Fibroblast of the conjunctiva (primary cell): ENCODE results near the gene LRP5.
A peak's percentile ranks its signal among the peaks of the same experiment; 100 is the strongest.

Source experiments
- DNase-seq: peaks from one replicate; pipeline ENCODE4 v3.0.0-alpha.2; 2010; ENCODE audit warnings: low read depth

Gene LRP5

DNA sequence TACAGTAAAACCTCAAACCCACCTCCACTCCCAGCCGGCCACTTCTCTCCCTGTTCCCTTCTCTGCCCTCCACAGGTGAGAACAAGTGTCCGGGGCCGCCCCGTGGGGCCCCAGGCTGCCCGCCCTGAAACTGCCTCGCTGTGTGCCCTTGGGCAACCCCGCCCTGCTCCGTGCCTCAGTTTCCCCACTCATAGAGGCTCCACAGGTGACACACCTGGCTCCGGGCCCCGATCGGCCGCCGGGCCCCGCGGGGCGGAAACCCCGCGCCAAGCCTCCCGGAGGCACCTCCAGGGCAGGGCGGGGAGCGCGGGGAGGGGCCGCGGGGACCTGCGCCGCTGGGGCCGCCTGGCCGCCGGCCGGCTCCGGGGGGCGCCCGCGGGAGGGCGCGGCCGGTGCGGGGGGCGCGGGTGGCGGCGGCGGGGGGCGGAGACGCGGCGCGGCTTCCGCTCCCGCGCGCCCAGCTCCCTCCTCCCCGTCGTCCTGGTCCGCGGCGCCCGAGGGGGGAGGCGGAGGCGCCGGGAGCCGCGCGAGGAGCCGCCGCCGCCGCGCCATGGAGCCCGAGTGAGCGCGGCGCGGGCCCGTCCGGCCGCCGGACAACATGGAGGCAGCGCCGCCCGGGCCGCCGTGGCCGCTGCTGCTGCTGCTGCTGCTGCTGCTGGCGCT is at the start of gene LRP5:
TSS of gene LRP5 (plus strand) at position 475 of the 663 bp plus-strand sequence. CDS start at position 599, 124 bp downstream.
- DNase-seq, result no peak

DNA sequence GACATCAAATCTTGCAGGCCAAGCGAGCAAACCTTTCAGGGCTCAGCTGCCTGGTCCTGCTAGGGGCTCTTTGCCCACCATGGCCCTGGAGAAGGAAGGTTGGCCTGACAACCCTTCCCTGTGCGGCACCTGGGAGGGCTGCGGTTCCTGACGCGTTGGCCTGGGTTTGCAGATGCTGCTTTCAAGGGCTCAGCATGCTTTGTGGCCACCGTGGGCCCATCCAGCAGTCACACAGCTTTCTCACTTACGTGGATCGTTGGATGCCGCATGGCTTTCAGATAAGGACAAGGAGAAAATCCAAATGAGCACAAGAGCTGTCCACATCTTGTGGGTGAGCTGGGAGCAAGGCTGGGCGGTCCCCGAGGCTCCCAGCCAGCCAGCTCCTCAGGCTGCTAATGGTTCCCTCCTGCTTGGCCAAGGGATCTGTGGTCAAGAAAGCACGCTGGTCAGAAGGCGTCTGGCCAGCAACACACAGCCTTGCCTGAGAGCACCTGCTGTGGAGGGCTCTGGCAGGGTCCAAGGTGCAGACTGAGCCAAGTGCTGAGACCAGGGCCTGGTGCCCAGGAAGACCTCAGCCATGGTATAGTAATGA is 48.9 kb upstream of the LRP5 start:
- DNase-seq, result no peak

DNA sequence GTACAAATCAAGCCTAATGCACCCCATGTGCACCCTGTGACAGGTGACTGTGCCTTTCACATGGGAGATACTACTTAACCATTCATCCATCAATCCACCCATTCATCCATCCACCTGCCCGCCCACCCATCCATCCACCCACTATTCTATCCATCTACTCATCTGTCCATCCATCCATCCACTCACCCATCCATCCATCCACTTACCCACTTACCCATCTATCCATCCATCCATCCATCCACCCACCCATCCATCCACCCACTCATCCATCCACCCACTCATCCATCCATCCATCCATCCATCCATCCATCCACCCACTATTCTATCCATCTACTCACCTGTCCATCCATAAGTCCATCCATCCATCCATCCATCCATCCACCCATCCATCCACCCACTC is 48.1 kb upstream of the LRP5 start:
- no peak for DNase-seq

DNA sequence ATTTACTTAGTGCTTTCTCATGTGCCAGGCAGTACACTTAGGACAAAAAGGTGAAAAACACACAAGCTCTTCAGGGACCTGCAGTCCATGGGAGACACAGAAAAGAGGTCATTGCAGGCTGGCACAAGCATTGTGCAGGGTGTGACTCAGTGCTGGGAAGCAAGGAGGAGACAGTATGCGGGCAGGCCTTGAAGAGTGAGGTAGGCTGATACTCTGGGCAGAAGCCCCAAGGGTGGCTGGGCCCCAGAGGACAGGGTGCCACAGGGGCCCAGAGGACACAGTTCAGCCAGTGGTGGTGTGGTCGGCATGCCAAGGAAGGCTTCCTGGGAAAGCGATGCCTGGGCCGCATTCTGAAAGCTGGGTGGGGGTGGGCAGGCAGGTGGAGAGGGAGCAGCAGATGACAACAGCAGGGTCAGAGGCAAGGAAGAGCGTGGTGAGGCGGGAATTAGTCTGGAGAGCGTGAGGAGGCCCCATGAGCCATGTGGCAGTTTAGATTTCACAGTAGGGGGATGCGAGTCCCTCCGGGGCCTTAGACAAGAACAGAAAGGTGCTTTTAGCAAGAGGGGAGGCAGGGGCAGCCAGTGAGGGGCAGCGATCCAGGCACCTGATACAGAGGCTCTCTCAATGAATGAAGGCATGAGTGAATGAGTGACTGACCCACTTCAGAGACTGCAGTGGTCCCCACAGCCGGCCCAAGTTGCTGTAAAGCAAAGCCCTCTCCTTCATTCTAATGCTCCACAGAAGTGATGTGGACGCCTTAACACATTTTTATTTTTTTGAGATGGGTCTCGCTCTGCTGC is 47.5 kb upstream of the LRP5 start:
- DNase-seq, result no peak

DNA sequence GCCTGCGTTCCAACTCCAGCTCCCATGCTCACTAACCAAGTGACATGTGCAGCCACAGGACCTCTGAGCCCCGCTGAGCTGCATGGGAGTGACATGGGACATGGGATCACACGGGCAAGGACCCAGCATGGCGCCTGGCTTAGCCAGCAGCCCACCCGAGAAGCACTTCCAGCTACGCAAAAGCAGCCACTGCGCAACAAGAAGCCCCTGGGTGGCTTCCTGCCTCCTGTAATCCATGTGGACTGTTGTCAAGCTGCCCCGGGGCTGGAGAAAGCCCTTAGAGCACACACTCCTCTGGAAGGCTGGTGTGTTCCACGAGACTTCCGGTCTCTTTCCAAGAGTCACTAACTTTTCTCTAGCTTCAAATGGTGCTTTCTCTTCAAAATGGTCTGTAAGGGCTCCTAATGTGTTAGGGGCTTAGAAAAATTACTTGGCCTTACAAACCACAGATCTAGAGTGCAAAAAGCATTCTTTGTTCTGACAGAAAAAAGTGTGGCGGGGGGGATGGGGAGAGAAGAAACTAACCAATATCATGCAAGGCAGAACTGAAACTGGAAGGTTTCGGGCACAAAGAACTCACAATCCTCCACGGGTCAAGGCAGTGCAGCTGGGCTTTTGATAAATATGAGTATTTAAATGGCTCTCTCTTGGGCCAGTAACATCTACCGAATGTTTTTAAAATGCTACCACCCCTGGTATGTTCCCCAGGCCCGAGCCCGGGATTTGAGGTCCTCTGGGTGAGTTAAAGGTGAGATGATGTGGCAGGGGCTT is 46.1 kb upstream of the LRP5 start:
- no peak for DNase-seq

DNA sequence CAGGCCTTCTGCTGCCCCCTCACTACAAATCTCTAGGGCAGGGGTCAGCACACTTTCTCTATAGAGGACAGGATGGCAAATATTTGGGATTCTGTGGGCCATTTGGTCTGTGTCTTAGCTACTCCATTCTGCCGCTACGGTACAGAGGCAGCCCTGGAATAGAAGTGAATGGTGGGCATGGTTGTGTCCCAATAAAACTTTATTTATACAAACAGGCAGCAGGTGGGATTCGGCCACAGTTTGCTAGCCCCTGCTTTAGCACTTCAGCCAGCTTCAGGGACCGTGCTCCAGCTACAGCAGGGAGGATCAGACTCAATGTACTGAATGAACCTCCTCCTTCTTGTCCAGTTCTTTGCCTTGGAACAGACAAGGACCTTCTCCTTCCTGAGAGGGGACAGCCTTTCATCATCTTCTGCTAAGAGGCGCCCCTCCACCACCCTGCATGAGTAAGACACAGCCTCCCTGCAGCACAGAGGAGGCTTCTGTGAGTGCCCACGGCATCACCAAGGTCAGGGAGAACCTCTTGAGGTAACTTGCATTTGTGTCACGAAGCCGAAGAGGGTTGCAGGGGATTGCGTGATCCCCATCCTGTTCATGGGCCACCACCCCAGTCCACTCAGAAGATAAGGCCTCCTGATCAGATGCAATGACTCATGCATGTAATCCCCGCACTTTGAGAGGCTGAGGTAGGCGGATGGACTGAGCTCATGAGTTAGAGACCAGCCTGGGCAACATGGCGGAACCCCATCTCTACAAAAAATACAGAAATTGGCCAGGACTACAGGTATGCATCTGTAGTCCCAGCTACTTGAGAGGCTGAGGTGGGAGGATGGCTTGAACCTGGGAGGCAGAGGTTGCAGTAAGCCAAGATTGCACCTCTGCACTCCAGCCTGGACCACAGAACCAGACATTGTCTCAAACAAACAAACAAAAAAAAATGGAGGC is 45.2 kb upstream of the LRP5 start:
- no peak for DNase-seq

DNA sequence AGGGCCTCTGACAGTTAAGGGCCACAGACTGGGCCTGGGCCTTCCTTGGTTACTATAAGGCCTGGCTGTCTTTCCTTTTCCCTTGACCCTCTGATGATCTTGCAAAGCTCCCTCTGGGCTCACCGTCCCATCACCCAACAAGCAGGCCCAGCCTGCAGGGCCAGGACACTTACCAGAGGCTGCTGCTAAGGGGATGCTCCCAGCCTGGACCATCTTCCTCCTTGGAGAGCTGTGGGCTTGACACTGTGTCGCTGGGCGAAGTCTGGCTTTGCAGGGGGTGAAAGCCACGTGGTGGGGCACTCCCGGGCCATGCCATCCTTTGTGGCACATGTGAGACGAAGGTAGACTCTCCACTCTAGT is 44.5 kb upstream of the LRP5 start:
- DNase-seq, result no peak

DNA sequence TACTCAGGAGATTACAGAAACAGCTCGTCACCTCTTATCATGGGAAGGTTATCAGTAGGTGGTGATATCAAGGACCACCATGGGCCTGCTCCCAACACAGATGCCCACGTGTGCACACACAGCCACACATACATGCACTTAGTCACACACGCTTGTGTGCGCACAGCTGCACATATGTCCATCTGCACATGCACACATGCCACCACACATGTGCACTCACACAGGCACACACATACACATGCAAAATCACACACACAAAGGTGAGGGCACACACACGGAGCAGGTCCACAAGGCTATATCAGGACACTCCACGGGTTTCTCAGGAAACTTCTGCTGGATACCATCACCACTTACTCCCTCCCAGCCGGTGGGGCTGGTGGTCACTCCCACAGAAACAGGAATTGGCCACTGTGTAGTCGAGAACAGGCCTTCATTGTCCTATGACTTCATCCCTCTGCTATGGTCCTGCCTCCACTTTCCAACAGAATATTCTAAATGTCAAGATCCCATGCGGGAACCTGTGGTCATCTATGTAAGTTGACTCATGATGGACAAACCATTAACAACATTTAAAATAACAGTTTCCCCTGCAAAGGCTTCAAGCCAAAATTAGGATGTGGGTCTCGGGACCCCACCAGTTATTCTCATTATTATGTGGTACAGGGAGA is 42.8 kb upstream of the LRP5 start:
- DNase-seq, result no peak

DNA sequence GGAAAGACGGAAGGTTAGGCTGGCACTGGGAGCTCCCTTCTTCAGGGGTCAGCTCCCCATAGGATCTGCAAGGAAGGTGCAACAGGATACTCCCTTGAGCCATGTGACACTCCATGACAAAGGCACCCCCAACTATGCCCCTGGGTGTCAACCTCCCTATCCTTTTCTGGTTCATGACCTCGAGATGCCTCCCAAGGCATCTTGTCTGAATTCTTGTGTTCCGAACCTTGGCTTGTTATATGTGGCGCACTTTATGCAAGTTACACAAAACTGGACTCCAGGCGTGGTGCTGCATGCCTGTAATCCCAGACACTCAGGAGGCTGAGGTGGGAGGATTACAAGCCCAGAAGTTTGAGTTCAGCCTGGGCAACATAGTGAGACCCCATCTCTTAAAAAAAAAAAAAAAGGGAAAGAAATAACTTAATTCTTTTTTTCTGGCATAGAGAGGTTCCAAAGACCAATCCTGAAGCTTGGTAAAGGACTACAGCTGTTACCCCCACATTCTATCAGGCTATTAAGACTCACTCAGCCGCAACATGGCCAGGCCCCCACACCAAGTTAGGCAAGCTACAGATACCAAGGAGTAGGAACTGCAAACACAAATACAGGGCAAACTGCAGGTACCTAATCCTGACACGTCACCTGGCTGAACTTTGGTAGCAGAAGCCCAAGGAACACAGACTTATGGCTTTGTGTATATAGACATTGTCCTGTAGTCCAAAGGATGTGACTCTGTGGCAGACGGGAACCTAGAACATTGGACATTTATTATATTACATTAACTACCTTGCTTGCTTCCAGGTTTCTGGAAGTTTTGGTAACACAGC is 42.0 kb upstream of the LRP5 start:
- no peak for DNase-seq

DNA sequence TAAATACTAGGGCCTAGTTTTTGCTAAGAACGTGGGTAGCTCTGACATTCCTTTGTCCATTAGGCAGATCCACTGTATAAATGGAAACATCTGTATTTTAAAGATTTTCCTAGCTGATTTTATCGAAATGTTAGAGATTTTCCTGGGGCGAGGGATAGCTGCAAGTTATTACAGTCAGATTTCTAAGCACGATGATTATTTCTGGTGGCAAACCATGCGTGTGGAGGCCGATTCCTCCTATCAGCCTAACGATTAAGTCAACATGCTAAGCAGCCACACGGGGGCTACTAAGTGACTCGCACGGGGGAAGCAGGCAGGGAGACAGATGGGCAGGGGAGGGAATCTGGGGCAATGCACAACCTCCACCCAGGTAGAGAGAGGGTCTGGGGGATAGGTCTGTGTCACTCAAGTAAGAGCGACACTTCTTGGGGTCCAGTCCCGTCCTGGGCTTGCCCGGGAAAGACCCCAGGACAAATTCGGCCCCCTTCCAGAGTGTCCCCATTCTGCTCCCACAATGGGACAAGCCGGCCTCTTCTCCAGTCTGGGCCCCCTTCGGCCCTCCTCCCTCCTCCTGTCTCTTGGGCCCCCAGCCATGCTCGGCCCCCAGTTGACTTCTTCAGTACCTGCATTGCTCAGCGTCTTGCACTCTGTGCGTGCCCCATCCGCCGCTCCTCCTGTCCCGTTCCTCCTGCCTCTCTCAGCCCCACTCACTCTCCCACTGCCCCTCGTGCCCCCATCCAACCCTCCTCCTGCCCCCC is 41.2 kb upstream of the LRP5 start:
- peak; percentile 59 for DNase-seq

DNA sequence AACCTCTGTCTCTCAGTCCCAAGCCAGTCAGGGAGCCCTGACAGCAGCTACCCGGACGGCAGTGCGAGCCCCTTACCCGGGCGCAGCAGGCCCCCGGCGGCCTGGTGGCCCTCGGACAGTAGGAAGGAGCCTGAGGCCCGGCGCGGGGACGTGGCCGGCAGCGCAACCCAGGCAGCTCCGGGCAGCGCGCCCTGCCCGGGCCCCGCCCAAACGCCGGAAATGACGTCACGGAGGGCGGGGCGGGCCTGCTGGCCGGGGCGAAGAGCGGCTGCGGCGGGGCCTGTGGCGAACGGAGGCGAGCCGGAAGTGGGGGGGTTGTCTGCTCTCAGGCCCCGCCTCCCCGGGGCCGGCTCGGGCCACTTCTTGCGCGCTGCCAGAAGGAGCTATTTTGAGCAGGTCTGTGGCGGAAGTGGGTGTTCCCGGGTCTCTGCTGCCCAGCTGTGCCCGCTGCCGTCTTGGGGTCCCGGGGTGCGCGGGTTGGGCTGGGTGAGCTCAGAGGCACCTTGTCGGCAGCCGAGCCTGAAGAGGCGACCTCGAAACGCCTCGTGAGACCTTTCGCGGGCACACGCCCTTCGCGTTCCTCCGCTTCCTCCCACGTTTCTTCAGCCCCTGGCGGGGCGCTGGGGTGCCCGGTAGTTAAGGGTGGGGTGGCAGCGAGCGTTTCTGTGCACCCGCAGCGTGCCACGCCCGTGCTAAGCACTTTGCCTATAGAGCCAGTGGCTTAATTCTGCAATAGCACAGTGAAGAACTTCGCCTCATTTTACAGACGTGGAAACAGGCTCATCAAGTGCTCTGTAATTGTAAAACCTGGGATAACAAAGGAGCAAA is 40.4 kb upstream of the LRP5 start, which contains the start of gene C11orf24:
TSS of gene C11orf24 (minus strand) at position 193 of the 828 bp plus-strand sequence. CDS start 8,206 bp downstream, outside the sequence.
- peak; percentile 84 for DNase-seq

DNA sequence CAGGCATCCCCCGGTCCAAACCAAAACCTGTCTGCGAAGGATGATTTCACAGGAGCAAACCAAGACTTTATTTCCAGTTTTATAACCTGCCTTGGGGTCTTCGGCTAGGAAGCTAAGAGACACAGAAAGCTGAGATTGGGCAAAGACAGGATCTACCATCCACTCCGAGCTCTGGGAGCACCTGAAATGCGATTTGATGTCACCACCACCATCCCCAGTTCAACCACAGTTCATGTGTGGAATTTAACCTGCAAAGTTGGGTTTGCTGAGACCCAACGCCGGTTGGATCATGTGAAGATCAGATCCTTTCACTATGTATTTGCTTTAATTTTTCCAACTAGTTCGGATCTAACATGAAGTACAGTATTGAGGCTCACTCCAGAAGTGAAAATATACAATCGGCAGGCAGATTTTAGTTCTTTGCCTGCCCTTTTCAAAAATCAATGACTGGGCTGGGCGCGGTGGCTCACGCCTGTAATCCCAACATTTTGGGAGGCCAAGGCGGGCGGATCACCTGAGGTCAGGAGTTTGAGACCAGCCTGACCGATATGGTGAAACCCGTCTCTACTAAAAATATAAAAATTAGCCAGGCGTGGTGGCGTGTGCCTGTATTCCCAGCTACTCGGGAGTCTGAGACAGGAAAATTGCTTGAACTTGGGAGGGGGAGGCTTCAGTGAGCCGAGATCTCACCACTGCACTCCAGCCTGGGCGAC is 39.2 kb upstream of the LRP5 start:
- DNase-seq, result no peak

DNA sequence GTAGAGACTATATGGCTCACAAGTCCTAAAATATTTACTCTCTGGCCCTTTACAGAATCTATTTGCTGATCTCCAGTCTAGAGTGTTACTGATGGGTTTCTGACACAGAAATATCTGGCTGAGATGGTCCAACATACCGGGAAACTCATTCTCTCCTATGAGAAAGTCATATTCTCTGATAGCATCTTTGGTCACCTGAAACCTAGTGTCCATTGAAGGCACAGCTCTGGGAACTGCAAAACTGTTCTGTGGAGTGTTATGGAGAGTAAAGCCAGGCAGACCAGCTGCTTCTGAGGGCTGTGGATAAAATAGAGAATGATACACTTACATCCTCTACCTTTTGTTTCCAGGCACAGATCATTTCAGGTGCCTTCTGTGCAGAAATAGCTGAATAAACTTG is 38.1 kb upstream of the LRP5 start:
- DNase-seq, result no peak

DNA sequence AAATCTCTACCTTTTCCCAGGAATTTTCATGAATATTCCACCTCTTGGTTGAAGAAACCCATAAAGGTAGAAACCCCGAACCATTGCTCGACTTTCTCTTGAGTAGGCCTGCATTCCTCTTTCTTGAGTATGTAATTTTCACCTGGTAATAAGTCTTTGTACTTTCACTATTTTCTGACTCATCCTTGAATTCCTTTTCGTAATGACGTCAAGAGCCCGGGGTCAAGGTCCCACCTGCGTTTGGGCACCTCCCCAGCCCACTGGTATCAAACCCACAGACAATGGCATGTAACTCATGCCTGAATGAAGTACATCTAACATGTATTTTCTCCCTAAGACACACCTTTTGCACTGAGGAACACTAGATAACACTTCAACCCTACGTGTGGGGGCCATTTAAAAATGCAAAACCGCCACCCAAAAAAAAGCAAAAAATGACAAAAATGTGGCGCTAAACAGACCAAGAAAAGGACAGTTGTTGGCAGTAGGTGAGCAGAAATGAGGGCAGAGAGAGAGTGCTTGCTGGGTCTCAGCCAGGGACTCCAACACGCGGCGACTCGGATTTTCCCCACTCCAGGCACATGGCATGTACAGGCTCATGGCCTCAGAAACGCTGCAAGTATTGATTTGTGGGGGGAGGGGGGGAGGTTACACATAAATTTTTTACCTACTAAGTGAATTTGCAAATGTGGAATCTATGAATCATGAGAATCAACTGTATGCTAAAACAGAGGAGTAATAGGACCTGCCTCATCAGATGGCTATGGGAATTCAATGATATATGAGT is 36.5 kb upstream of the LRP5 start:
- no peak for DNase-seq

DNA sequence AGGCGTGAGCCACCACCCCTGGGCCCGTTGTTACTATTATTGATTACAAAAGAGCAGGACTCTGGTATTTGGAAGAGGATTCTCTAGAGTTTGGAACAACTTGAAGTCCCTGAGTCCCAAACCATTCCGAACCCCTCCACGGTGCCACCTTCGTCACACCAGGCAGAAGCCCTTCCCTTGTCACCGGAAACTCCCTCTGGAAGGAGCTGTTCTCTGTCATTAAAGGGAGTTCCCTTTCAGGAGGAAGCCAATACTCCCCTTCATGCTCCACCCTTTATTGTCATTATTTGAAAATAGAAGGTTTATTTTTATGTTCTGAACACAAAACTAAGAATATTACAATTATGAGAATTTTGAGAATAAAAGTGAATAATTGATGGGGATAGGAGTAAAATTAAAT is 35.5 kb upstream of the LRP5 start:
- no peak for DNase-seq

DNA sequence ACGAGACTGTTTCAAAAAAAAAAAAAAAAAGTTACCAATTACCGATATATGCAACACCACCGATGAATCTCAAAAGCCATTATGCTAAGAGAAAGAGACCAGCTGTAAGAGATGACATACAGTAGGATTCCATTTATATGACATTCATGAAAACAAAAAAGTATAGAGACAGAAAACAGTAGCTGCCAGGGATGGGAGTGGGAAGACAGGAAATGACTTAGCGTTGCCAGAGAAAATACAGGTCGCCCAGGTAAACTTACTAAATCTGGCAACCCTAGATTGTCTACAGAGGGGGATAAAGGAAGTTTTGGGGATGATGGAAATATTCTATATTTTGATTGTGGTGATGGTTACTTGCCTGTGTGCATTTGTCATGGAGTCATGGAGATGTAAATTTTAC is 32.7 kb upstream of the LRP5 start:
- DNase-seq, result no peak
